ENCODE data around the gene ANKMY1. TPM values are rescaled to one million over a fixed set of nuclear protein-coding genes. Genes with fewer than 3 reads are reported as not detected.

Gene ANKMY1
- total RNA-seq, 2 experiments from 2014 or later, result 25.7 to 26.2 TPM

DNA sequence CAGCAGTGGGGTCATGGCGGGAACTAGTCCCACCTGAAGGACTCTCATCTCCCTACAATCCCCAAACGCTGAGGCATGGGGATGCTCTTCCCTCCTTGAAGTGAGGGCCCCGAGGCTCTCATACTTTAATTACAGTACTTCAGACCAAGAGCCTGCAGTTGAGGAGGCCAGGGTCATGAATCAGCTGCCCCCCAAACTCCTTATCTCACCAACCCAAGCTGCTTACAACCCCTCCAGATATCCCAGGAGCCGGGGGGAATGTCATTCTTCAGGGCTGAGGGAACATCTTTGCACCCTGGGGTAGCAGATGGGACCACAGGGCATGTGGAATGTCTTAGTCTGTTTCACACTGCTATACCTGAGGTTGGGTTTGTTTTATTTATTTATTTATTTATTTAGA, 26.0 kb upstream of the ANKMY1 start:
- Mint-ChIP-seq H3K27ac (no peak overlapping the region), H3K4me3 (no peak overlapping the region), H3K27me3 (no peaks in the 10 kb centered on the region), H3K9me3 (no peaks in the 10 kb centered on the region), H3K4me1 (ENCODE audit: low read depth) (peaks cover 62% of the 10 kb centered on the region), H3K36me3 (ENCODE audit: low read depth) (peaks cover 48% of the 10 kb centered on the region)
- Histone ChIP-seq H3K27ac (ENCODE audit: low read depth in 1 of 2, low read length in 2 of 2) (no peak overlapping the region), H3K4me1 (ENCODE audit: insufficient read depth, low read length) (peaks cover 63% of the 10 kb centered on the region), H3K36me3 (ENCODE audit: insufficient read depth, low read length) (peaks cover 1% of the 10 kb centered on the region), H3K4me3 (ENCODE audit: low read length) (no peak overlapping the region), H3K9me3 (ENCODE audit: control insufficient read depth in 1 of 2, insufficient read depth in 1 of 2, low read length in 2 of 2) (no peaks in the 10 kb centered on the region), H3K27me3 (ENCODE audit: control insufficient read depth in 1 of 2, insufficient read depth in 2 of 2, low read length in 2 of 2) (no peaks in the 10 kb centered on the region)
- CTCF ChIA-PET, result no interaction called here
- DNase-seq (no peak), ATAC-seq (ENCODE audit: poor library complexity) (no peak)
- intact Hi-C loops (cut with DNase I, micrococcal nuclease), result loop anchor here in 1 of 2 experiments (2.0 to 10.0 kb wide), 4 partner anchors 251 to 1051 kb away; partner anchors contain the start of genes ATG4B, MTERF4, STK25 and THAP4
- TF ChIP-seq, protein P1, sequence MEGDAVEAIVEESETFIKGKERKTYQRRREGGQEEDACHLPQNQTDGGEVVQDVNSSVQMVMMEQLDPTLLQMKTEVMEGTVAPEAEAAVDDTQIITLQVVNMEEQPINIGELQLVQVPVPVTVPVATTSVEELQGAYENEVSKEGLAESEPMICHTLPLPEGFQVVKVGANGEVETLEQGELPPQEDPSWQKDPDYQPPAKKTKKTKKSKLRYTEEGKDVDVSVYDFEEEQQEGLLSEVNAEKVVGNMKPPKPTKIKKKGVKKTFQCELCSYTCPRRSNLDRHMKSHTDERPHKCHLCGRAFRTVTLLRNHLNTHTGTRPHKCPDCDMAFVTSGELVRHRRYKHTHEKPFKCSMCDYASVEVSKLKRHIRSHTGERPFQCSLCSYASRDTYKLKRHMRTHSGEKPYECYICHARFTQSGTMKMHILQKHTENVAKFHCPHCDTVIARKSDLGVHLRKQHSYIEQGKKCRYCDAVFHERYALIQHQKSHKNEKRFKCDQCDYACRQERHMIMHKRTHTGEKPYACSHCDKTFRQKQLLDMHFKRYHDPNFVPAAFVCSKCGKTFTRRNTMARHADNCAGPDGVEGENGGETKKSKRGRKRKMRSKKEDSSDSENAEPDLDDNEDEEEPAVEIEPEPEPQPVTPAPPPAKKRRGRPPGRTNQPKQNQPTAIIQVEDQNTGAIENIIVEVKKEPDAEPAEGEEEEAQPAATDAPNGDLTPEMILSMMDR (IDR thresholded peaks at IDR 0.05), result no peak
- POLR2A ChIA-PET, result interaction anchor here (6.1 kb wide), 1 partner anchor 17 kb away, joined by 224 read pairs; the partner anchor contains the start of gene RNPEPL1

DNA sequence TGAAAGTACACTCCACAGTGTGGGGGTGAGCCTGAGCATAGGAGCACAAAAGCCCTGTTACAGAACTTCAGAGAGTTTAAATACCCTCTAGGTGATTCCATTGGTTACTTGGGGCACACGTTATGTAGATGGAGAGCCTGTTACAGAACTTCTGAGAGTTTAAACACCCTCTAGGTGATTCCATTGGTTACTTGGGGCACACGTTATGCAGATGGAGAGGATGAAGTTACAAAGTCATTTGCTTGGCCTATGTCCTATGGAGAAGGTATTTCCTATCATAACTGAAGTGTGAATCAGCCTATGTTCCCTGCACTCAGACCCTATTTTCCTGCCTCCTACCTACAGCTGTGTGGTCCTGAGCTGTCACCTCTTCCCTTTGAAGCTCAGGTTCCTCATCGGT, 25.0 kb upstream of the ANKMY1 start:
- CTCF ChIA-PET, result interaction anchor here (1.2 kb wide), 1 partner anchor 26 kb away, joined by 3 read pairs; no protein-coding TSS in a partner anchor
- H3K36me3 ChIP-seq (ENCODE audit: insufficient read depth, low read length), result peaks cover 10% of the 10 kb centered on the region
- POLR2A ChIA-PET, result no interaction called here
- H3K4me1 ChIP-seq (ENCODE audit: insufficient read depth, low read length), result peaks cover 63% of the 10 kb centered on the region
- Mint-ChIP-seq H3K4me3 (peak overlapping the region; percentile 25), H3K27me3 (no peaks in the 10 kb centered on the region), H3K9me3 (no peaks in the 10 kb centered on the region), H3K27ac (peak overlapping the region; percentile 39), H3K4me1 (ENCODE audit: low read depth) (peaks cover 54% of the 10 kb centered on the region), H3K36me3 (ENCODE audit: low read depth) (peaks cover 45% of the 10 kb centered on the region)
- intact Hi-C loops (cut with DNase I, micrococcal nuclease), result loop anchor here in 1 of 2 experiments (10.0 kb wide), 3 partner anchors 252 to 1052 kb away; partner anchors contain the start of genes ATG4B, MTERF4 and THAP4
- no peak overlapping the region for H3K27ac ChIP-seq (ENCODE audit: low read depth in 1 of 2, low read length in 2 of 2)
- TF ChIP-seq, protein P1 (IDR thresholded peaks at IDR 0.05), result no peak
- H3K9me3 ChIP-seq (ENCODE audit: control insufficient read depth in 1 of 2, insufficient read depth in 1 of 2, low read length in 2 of 2), result no peaks in the 10 kb centered on the region
- no peaks in the 10 kb centered on the region for H3K27me3 ChIP-seq (ENCODE audit: control insufficient read depth in 1 of 2, insufficient read depth in 2 of 2, low read length in 2 of 2)
- no peak overlapping the region for H3K4me3 ChIP-seq (ENCODE audit: low read length)
- no peak for ATAC-seq (ENCODE audit: poor library complexity)
- DNase-seq, result no peak

DNA sequence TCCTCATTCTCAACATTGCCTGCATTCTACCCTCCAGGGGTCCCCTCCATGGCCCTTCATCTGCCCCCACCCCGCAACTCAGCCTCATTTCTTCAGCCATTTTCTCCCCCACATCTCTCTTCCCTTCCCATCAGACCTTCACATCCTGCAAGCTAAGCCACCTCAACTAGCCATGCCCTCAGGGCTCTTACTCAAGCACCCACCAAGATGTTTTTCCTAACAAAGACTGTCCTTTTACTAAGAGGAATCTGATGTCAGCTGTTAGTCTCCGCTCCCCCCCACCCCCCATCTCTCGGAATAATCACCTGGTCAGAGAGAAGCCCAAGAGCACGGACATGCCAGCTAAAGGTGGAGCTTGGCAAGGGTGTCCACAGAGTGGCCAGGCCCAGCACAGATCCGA, 24.0 kb upstream of the ANKMY1 start:
- Histone ChIP-seq H3K9me3 (ENCODE audit: control insufficient read depth in 1 of 2, insufficient read depth in 1 of 2, low read length in 2 of 2) (no peaks in the 10 kb centered on the region), H3K4me3 (ENCODE audit: low read length) (no peak overlapping the region), H3K4me1 (ENCODE audit: insufficient read depth, low read length) (peaks cover 63% of the 10 kb centered on the region), H3K36me3 (ENCODE audit: insufficient read depth, low read length) (peaks cover 19% of the 10 kb centered on the region), H3K27ac (ENCODE audit: low read depth in 1 of 2, low read length in 2 of 2) (no peak overlapping the region), H3K27me3 (ENCODE audit: control insufficient read depth in 1 of 2, insufficient read depth in 2 of 2, low read length in 2 of 2) (no peaks in the 10 kb centered on the region)
- peaks cover 40% of the 10 kb centered on the region for H3K36me3 Mint-ChIP-seq (ENCODE audit: low read depth)
- no peak for DNase-seq
- H3K4me1 Mint-ChIP-seq (ENCODE audit: low read depth), result peaks cover 45% of the 10 kb centered on the region
- ChIA-PET POLR2A (interaction anchor here (1.0 kb wide), 2 partner anchors 15 to 17 kb away, joined by 4 read pairs; no protein-coding TSS in a partner anchor), CTCF (interaction anchor here (0.8 to 1.4 kb wide), 3 partner anchors 16 to 68 kb away, joined by 3 read pairs; no protein-coding TSS in a partner anchor)
- no peaks in the 10 kb centered on the region for H3K9me3 Mint-ChIP-seq
- H3K27ac Mint-ChIP-seq, result peak overlapping the region; percentile 39
- peak overlapping the region; percentile 9 for H3K4me3 Mint-ChIP-seq
- no peak for ATAC-seq (ENCODE audit: poor library complexity)
- no peaks in the 10 kb centered on the region for H3K27me3 Mint-ChIP-seq
- TF ChIP-seq, protein P1 (IDR thresholded peaks at IDR 0.05), result no peak
- intact Hi-C loops (cut with DNase I, micrococcal nuclease), result loop anchor here in 1 of 2 experiments (10.0 kb wide), 3 partner anchors 253 to 1053 kb away; partner anchors contain the start of genes ATG4B, MTERF4 and THAP4
